OCI-M2 (cell line): Measurements from ENCODE around the gene SH3TC2.

Source experiments
- DNase-seq: peaks from one replicate; lab custom pipeline; 2025; ENCODE audit not compliant: unreplicated experiment; lab: John Stamatoyannopoulos, UW

SH3TC2 gene

DNA sequence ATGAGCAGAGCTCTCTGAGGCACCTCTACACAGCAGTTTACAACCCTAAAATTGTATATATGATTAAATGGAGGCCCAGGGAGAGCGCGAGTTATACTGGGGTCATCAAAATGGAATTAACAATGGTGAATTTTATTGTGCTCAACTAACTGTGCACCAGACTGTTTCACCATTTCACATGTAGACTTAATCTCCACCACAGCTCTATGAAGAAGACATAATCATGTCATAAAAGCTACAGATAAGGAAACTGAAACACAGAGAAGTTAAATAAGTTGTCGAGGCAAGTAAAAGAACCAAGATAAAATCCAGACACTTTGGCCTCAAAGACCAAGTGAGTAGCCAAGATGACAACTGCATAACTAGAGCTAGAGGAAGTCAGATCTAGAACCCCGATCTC, 1.5 kb downstream of the SH3TC2 start:
- no peak for DNase-seq

DNA sequence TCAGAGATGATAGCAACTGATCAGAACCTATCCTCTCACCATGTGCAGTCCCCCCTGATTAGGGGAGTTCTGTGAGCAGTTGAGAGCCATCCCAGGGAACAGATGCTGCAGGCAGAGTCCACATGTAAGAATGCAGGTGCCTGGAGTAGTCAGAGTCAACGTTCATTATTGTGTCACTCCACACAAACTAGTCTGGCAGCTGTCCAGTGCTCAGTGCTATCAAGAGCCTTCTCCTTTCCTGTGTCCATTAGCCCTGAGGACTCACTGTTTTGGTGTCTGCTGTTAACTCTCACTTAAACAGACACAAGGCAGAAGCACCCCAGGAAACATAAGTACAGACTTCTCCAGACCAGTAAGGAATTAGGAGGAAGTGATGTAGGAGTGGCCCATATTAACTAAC, 2.5 kb downstream of the SH3TC2 start:
- DNase-seq: no peak

DNA sequence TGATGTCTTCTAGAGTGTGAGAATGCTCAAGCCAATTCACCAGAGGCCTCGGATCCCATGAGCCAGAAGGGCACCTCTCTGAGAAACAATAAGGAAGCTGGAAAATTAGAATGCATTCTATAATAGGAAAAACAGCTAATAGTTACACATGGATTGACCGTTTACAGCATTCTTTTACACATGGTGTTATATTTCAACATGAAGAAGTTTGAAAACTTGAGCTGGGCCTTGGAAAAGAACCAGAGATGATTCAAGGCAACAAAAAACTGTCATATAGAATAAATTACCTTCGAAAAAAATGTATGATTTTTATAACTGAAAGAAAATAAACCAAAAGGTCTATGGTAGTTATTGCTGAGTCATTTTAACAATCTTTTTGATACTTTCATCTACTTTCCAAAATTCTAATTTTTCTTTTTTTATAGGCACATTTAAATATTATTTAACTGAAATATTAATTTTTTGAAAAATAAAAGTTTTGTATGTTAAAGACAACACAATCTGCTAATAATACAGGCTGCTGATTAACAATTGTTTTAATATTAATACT, 6.2 kb downstream of the SH3TC2 start:
- no peak for DNase-seq

DNA sequence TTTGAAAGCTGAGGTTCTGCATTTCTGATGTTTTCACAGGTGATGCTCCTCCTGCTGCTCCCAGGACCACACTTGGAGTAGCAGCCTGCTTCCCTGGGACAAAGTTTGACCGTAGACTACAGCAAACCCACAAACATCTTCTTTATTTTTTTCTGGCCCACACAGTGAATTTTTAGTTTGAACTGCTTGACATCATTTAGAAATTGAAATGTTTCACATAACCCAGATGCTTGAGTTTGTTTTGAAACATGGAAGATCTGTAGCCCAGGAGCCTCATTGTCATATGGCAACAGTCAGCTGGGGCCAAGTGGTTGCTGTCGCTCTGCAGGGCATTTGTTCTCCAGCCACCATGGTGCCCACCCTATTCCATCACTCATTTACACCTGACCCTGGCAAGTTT, 8.4 kb downstream of the SH3TC2 start:
- DNase-seq: no peak

DNA sequence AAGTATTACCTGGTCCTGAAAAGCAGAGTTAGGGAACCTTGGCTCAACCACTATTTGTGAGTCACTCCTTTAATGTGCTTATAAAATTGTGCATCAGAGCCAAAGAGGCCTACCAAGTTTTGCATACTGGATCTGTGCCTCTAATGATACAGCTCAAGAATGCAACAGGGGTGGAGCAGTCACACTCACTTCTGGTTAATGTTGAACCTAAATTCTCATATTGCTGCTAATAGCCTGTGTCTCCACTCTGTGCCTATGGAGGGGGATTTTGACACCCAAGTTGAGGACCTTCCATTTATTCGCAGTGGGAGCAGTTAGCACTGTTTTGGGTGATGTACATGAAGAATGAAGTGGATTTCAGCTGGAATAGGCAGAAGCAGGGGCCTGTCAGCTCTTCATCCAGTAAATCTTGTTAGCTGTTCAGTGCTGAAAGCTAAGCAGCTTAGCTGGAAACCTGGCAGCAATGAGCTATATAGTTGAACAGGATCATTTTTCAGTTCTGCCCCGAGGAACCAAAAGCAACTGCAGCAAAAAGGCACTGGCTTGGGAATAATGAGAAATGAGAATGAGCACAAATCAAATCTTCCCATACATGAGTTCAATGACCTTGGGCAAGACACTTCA, 9.7 kb downstream of the SH3TC2 start:
- DNase-seq: no peak

DNA sequence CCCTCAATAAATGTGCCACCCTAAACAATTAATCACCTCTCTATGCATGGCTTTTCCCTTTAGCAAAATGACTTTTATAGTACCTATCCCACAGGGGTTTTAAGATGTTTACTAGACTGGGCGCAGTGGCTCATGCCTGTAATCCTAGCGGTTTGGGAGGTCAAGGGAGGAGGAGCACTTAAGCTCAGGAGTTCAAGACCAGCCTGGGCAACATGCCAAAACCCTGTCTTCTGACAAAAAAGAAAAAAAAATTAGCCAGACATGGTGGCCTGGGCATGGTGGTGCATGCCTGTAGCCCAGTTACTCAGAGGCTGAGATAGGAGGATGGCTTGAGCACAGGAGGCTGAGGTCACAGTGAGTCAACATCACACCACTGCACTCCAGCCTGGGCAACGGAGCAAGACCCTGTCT, 13.5 kb downstream of the SH3TC2 start:
- no peak for DNase-seq

DNA sequence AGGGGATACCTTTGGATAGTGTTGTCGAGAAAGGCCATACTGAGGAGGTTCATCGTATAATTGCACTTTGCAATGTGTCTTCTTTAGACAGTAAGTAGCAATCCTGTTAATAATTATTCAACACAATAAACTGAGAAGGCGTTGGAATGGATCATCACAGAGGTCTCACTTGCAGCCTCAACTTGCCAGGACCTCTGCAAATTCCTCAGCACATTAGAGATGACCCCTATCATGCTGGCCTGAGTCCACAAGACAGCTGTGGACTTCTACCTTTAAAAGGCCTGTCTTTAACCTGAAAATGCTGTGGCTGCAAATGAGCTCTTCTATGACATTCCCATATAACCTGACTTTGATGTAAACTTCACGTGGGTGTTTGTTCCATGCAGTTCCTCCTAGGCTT, 14.1 kb downstream of the SH3TC2 start:
- no peak for DNase-seq

DNA sequence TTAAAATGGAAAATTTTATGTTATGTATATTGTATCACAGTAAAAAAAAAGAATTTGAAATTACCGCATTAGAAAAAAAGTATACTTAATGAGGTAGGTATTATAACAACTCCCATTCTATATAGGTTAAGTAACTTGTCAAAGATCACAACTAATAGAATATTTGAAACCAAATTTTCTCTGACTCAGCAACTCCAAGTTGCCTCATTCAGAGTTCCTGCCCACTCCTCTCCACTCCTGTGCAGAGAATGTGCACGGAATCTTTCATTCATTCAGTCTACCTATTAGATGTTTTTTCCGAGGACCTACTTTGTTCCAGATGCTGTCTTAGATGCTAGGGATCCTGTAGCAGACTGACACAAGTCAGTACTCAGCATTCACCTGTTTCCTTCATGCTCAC, 15.4 kb downstream of the SH3TC2 start:
- DNase-seq: no peak

DNA sequence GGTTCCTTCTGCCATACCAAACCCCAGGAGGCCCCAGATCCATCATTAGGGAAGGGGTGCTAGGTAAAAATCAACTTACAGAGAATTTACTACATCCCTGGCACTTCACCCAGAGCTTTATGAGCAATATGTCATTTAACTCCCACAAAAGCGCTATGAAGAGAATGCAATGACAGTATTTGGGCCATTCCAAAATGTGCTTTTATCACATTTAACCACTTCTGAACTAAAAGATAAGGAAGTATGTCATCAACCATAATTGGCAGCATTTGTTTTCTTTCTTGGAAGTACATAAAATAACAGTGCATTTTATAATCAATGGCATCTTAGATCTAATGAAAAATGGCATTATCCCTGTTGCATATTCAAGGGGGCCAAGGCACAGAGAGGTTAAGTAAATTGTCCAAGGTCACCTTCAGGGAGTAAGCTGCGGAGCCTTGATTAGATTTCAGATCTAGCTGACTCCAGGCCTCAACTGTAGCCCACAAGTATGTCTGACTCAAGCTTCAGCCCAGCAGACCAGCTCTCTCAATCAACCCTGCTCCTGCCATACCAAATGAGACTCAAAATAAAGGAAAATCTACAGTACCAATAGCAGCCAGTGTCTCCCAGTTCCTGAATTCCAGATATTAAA, 16.5 kb downstream of the SH3TC2 start:
- DNase-seq: no peak

DNA sequence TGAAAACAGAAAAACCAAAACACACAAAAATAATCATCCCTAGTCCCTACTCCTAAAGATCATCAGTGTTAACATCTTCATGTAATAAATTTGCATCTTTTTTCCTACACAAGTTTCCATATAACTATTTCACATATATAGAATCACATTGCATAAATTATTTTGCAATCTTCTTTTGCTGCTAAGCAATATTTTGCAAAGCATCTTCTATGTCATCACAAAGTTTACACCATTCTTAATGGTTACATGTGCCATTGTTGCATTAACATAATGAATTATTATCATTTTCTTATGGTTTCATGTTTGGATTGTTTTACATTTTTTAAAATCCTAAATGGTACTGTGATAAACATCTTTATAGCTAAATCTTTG, 17.8 kb downstream of the SH3TC2 start:
- no peak for DNase-seq

DNA sequence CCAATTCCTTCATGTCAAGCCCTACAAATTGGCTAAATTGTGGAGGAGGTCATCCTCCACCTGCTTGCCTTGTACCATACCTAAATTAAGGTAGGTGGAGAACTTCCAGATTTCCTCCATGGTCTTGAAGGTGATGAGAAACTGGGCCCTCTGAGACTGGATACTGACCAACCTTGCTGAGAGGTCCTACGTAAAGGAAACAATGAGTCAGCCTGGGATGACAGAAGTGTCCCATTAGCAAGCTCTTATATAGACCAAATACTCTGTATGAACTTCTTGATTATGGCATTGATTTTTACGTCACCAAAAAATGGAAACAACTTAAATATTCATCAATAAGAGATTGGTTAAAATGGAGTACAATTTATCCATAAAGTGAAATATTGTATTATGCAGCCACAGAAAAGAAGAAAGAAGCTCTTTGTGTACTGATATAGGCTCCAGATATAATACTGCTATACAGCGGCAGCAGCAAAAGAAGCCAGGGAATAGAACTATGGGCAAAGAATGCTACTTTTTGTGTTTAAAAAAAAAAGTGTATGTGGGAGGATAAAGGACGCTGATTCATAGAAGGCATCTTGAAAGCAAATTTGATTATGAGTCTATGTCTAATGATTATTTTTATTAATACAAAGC, 18.3 kb downstream of the SH3TC2 start:
- DNase-seq: no peak

DNA sequence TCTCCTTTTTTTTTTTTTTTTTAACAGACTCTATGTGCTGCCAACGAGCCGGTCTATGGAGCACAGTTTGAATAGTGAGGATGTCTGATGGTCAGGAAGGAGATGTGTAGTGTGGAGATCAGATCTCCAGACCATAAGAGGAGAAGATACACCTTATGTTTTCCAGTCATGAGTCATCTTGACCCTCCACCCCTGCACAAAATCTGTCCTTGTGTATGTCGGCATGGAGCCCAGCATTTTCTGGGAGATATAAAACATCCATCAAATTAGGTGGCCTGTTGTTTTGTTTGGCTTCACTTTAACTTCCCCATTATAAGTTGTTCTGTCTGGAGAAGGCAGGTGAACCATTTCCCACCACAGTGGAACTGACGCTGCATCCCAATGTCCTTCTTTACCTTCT, 19.2 kb downstream of the SH3TC2 start:
- DNase-seq: no peak

DNA sequence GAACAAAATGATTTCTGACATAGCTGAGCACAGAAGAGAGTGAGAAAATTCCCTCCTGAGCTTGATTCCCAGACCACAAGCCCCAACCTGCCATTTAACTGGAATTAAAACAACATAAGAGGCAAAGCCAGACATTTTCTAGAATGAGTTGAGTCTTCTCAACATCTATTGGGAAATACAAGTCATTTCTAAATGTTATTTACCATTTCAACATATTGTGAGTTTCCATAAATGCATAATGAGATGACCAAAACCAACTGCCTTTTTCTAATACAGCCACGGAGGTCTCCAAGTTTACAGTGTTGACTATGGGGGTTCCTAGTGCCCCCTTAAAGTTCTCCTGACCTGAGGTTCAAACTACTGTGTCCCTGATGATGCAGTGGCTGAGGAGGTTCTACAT, 20.0 kb downstream of the SH3TC2 start:
- DNase-seq: no peak

DNA sequence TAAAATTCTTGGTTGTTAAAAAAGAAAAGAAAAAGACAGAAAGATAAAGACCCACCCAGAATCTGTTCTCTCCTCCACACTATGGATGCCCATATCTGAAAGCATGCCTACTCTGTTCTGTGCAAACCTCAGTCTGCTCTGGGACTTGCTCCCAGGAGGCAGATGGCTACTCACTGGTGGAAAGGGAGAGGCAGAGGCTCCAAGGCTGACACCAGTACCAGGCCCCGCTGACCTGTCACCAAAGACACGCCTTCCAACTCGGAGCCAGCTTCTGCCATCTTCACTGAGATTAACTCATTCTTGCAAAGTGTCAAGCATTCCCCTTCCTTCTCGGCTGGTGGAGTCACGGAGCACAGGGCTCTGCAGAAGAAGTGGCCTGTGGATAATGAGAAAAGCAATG, 21.6 kb downstream of the SH3TC2 start:
- no peak for DNase-seq

DNA sequence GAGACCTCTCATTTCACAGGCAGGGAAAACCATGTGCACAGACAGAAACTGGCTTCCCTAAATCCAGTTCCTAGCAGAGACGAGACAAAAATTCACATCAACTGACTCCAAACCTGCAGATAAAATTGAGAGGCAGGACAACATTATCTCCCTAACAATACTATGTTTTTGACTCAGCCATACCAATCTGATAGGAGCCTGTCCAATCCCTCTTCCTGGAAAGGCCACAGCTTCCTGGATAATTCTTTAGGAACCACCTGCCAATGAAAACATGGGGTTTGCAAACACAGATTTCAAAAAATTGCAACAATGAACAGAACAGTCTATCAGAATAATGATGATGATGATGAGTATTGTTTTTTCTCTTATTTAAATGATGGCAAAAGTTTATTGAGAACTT, 22.4 kb downstream of the SH3TC2 start:
- DNase-seq: no peak

DNA sequence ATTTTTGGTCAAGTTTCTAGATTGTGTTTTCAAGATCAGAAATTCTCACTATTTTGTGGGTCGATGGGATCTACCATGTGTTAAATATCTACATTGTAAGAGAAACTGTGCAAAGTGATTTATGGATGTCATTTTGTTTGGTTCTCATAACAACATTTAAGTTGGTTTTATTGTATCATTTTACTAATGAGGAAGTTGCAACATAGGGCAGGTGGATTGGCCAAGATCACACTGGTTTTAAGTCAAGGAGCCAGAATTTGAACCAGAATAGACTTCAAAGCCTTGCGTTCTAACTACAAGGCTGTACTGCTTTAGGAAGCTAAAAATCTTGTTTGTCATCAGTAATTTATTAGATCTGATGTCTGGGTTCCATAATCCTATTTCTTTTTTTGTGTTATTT, 23.4 kb downstream of the SH3TC2 start:
- no peak for DNase-seq

DNA sequence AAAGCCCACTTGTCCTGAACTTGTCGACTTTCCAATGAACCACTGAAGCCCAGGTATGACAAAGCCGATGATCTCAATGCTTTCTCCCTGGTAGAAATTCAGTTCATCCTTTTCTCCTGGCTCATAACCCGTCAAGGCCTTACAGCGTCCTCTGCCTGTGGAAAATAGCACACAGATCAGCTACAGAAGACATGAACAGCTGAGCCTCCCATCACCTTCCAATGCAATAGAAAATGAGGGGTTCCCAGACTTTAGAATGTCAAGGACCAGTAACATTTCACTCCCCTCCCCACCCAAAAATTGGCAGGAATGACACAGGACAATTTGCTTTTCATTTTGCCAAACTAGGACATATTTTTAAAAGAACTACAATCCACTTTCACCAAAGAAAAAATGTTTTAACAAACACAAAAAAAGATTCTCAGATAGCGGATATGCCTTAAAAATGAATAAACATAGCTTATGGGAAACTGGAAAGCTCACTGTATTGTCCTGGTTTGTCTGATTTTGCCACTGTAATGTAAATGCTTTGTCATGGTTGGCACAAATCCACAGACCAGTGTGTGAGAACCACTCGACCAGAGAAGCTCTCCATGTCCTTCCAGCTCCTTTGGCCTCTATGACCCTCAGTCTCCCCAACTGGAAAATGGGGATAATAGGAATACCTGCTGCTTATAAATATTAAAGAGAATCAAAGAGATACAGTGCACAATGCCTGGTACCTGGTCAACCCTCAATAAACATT, 24.4 kb downstream of the SH3TC2 start:
- no peak for DNase-seq

DNA sequence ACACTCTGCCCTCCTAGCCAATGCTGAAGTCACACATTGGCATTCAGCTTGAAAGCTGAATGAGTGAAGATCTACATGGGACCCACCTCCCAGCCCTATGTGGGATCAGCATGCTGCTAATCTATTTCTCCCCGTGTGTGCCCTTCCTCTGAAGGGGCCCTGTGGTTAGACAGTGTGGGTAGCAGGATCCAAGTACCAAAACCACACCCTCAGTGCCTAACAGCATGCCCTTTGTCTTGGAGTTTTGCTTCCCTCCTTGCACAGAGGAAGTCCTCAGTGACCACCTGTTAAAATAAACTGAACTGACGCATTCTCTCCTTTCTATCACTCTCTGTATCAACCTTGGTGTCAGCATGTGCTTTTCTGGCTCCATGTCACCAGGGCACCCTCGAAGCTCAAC, 25.0 kb downstream of the SH3TC2 start:
- DNase-seq: no peak

DNA sequence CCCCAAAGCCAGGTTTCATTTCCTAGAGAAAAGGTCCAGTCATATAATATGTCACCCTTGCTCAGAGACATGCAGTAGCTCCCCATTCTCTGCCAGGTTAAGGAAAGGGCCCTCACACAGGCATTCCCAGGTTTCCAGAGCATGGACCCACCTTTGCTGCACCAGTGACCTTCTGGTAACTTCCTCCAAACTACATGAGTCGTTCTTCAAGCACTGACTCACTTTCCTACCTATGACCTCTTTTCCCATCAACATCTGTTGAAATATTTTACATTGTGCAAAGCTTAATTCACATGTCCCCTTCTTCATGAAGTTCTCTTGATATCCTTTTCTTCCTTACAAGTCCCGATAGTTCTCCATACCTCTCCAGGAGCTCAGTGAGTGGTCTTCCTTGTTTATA, 25.9 kb downstream of the SH3TC2 start:
- no peak for DNase-seq

DNA sequence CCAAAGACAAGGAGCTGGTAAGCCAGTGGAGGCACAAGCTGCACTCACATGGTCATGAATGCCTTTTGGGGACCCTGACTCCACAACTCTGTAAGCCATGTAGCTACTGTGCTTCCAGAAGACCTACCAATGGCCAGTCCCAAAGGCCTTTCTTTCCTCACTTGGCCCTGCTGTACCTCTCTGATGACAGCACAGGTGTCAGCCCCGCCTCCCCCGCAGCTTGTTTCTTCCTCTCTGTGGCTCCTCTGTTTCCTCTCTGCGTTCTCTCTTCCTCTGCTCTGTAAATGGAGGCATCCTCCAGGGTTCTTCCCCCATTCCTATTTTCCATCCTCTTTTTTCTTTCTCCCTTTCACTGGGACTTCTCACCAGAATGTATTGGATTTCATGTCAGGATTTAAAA, 26.7 kb downstream of the SH3TC2 start:
- DNase-seq: no peak

DNA sequence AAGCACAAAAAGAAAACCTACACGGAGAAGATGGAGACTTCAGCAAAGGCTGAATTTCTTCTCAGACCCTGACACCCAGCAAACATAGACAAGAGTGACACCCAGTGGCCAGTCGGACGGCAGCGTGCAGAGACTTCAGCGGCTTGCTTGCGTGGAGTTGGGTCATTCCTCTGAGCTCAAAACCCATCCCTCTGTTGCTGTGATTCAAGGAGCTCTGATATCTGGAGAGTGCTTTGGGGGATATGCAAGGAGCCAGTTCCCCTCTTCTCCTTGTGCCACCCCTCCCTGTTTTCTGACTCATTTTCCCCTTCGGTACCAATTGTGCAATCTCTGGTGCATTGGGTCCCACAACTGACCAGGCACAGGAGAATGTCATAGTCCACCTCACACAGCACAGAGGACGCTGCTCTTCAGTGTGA, 27.5 kb downstream of the SH3TC2 start:
- DNase-seq: no peak

DNA sequence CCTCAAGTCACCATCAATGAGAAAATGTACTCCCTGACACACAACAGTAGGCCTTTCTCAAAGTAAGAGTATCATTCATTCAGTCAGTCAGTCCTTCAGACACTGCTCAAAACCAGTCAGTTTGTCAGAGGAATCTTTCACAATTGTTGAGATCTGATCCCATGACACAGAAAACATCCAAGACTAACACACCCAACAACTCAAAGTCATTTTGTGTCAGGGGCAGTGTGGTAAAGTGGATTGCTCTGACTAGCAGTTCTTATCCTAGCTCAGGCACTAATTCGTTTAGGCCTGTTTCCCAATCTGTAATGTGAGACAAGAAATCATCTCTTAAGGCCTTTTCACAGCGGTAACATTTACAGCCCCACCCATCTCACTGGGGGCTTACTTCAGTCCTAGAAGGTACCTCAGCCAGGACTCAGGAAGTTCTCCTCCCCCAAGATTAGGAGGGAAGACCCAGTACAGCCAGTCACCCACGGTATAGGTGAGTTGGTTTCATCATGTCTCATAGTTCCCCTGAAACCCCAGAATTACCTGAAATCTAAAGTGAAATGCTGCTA, 31.9 kb downstream of the SH3TC2 start:
- no peak for DNase-seq
